ENCODE measurements around the gene MRPL43. TPM values are rescaled to one million over a fixed set of nuclear protein-coding genes. Genes with fewer than 3 reads are reported as not detected.

MRPL43 gene
- total and polyA plus RNA-seq, 9 of the 15 experiments (the other 6 are each of a cell fraction or from before 2014, with no cell fraction given): 15.1 to 63.7 (median 37.2) TPM

GRCh38 chr10:100998991-100999741 lies 11.9 kb upstream of the MRPL43 start (continued):
- TF ChIP-seq, protein P1, sequence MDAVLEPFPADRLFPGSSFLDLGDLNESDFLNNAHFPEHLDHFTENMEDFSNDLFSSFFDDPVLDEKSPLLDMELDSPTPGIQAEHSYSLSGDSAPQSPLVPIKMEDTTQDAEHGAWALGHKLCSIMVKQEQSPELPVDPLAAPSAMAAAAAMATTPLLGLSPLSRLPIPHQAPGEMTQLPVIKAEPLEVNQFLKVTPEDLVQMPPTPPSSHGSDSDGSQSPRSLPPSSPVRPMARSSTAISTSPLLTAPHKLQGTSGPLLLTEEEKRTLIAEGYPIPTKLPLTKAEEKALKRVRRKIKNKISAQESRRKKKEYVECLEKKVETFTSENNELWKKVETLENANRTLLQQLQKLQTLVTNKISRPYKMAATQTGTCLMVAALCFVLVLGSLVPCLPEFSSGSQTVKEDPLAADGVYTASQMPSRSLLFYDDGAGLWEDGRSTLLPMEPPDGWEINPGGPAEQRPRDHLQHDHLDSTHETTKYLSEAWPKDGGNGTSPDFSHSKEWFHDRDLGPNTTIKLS (IDR thresholded peaks at IDR 0.05; ENCODE audit: borderline replicate concordance, low read depth): peak; percentile 36; the same call in 1 of the 2 replicates
- TF ChIP-seq CBX5 (IDR thresholded peaks at IDR 0.05; ENCODE audit: borderline replicate concordance, low read depth): no peak
- TF ChIP-seq, protein P2, sequence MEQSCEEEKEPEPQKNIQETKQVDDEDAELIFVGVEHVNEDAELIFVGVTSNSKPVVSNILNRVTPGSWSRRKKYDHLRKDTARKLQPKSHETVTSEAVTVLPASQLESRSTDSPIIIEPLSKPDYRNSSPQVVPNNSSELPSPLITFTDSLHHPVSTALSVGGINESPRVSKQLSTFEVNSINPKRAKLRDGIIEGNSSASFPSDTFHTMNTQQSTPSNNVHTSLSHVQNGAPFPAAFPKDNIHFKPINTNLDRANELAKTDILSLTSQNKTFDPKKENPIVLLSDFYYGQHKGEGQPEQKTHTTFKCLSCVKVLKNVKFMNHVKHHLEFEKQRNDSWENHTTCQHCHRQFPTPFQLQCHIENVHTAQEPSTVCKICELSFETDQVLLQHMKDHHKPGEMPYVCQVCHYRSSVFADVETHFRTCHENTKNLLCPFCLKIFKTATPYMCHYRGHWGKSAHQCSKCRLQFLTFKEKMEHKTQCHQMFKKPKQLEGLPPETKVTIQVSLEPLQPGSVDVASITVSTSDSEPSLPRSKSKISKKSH (CRISPR knock-in tag; IDR thresholded peaks at IDR 0.05): no peak
- TF ChIP-seq CREBBP (IDR thresholded peaks at IDR 0.05; ENCODE audit: low read depth, low read length): no peak
- TF ChIP-seq ZNF449 (CRISPR knock-in tag; IDR thresholded peaks at IDR 0.05): no peak
- no peak for TF ChIP-seq SETDB1 (IDR thresholded peaks at IDR 0.05; ENCODE audit: low read length)
- no peak for TF ChIP-seq ZNF239 (CRISPR knock-in tag; IDR thresholded peaks at IDR 0.05)
- TF ChIP-seq, protein P3, sequence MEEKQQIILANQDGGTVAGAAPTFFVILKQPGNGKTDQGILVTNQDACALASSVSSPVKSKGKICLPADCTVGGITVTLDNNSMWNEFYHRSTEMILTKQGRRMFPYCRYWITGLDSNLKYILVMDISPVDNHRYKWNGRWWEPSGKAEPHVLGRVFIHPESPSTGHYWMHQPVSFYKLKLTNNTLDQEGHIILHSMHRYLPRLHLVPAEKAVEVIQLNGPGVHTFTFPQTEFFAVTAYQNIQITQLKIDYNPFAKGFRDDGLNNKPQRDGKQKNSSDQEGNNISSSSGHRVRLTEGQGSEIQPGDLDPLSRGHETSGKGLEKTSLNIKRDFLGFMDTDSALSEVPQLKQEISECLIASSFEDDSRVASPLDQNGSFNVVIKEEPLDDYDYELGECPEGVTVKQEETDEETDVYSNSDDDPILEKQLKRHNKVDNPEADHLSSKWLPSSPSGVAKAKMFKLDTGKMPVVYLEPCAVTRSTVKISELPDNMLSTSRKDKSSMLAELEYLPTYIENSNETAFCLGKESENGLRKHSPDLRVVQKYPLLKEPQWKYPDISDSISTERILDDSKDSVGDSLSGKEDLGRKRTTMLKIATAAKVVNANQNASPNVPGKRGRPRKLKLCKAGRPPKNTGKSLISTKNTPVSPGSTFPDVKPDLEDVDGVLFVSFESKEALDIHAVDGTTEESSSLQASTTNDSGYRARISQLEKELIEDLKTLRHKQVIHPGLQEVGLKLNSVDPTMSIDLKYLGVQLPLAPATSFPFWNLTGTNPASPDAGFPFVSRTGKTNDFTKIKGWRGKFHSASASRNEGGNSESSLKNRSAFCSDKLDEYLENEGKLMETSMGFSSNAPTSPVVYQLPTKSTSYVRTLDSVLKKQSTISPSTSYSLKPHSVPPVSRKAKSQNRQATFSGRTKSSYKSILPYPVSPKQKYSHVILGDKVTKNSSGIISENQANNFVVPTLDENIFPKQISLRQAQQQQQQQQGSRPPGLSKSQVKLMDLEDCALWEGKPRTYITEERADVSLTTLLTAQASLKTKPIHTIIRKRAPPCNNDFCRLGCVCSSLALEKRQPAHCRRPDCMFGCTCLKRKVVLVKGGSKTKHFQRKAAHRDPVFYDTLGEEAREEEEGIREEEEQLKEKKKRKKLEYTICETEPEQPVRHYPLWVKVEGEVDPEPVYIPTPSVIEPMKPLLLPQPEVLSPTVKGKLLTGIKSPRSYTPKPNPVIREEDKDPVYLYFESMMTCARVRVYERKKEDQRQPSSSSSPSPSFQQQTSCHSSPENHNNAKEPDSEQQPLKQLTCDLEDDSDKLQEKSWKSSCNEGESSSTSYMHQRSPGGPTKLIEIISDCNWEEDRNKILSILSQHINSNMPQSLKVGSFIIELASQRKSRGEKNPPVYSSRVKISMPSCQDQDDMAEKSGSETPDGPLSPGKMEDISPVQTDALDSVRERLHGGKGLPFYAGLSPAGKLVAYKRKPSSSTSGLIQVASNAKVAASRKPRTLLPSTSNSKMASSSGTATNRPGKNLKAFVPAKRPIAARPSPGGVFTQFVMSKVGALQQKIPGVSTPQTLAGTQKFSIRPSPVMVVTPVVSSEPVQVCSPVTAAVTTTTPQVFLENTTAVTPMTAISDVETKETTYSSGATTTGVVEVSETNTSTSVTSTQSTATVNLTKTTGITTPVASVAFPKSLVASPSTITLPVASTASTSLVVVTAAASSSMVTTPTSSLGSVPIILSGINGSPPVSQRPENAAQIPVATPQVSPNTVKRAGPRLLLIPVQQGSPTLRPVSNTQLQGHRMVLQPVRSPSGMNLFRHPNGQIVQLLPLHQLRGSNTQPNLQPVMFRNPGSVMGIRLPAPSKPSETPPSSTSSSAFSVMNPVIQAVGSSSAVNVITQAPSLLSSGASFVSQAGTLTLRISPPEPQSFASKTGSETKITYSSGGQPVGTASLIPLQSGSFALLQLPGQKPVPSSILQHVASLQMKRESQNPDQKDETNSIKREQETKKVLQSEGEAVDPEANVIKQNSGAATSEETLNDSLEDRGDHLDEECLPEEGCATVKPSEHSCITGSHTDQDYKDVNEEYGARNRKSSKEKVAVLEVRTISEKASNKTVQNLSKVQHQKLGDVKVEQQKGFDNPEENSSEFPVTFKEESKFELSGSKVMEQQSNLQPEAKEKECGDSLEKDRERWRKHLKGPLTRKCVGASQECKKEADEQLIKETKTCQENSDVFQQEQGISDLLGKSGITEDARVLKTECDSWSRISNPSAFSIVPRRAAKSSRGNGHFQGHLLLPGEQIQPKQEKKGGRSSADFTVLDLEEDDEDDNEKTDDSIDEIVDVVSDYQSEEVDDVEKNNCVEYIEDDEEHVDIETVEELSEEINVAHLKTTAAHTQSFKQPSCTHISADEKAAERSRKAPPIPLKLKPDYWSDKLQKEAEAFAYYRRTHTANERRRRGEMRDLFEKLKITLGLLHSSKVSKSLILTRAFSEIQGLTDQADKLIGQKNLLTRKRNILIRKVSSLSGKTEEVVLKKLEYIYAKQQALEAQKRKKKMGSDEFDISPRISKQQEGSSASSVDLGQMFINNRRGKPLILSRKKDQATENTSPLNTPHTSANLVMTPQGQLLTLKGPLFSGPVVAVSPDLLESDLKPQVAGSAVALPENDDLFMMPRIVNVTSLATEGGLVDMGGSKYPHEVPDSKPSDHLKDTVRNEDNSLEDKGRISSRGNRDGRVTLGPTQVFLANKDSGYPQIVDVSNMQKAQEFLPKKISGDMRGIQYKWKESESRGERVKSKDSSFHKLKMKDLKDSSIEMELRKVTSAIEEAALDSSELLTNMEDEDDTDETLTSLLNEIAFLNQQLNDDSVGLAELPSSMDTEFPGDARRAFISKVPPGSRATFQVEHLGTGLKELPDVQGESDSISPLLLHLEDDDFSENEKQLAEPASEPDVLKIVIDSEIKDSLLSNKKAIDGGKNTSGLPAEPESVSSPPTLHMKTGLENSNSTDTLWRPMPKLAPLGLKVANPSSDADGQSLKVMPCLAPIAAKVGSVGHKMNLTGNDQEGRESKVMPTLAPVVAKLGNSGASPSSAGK (IDR thresholded peaks at IDR 0.05): peak; percentile 43
